Measurements from ENCODE around the gene APIP.
A peak's percentile ranks its signal among the peaks of the same experiment; 100 is the strongest.

The APIP gene

DNA sequence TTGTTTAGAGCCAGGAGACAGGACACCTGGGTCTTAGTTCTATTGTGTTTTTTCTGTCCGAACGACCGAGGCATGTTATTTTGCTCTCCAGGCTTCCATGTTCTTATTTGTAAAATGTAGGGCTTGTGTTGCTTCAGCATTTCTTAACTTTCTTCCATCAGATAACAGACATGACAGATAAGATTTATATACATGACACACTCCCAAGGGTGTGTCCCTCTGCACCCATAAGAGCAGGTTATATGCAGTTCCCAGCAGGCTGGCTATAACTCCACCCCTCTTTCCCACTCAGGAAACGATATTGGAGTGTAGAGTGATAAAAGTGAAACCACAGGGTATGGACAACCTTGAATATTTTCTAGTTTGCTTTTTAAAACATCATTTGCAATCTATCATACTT, 65.8 kb downstream of the APIP start:
- H3K9me3 Mint-ChIP-seq, result no peaks in the 10 kb centered on the region
- H3K4me3 Mint-ChIP-seq, result no peak overlapping the region
- ATAC-seq, result no peak
- H3K4me1 Mint-ChIP-seq, result no peaks in the 10 kb centered on the region
- H3K36me3 Mint-ChIP-seq, result no peaks in the 10 kb centered on the region
- H3K27ac Mint-ChIP-seq, result no peak overlapping the region
- H3K27me3 Mint-ChIP-seq, result peaks cover 18% of the 10 kb centered on the region

DNA sequence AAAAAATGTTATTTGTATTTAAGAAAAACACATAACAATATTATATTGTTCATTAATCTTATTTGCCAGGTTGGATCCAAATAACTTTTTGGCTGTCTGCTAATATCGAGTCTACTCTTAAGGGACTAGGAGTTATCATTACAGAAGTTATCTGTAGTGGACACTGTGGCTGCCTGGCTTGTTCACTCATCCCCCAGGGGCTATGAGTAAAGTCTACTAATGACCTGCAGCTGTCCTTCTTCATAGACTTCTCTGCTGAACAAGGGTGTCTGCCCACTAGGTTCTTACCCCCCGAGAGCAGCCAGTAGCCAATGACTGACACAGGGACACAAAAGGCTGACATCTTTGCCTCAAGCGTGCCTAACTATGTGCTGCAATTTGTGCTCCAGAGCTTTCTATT, 69.7 kb downstream of the APIP start:
- no peak overlapping the region for H3K27ac Mint-ChIP-seq
- H3K4me3 Mint-ChIP-seq, result no peak overlapping the region
- no peak for ATAC-seq
- no peaks in the 10 kb centered on the region for H3K36me3 Mint-ChIP-seq
- no peaks in the 10 kb centered on the region for H3K4me1 Mint-ChIP-seq
- no peaks in the 10 kb centered on the region for H3K9me3 Mint-ChIP-seq
- peaks cover 27% of the 10 kb centered on the region for H3K27me3 Mint-ChIP-seq

DNA sequence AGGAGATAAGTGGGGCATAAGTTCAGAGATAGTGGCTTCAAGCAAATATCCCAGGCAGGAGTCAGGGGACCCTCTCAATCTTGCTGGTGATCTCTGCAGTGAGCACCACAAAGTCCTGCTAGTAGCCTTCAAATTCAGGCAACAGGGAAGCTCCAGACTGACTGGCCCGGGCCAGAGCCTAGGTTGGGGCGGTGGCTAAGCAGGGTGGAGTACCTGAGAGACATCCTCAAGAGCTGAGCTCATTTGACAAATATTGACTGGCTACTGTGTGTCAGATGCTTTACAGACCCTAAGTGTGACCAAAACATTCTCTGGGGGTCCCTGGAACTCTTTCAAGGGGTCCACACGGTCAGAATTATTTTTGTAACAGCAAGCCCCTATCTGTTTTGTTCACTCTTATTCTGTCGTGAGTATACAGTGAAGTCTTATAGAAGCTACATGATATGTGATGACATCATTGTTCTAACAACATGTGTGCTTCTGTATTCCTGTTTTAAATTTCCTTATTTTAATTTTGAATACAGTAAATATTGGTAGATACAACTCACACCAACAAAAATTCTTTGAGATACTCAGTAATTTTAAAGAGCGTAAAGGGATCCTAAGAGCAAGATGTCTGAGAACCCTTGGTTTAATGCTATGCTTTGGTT, 71.6 kb downstream of the APIP start:
- ATAC-seq, result no peak
- no peak overlapping the region for H3K4me3 Mint-ChIP-seq
- no peaks in the 10 kb centered on the region for H3K9me3 Mint-ChIP-seq
- H3K4me1 Mint-ChIP-seq, result no peaks in the 10 kb centered on the region
- H3K27me3 Mint-ChIP-seq, result peaks cover 27% of the 10 kb centered on the region
- no peaks in the 10 kb centered on the region for H3K36me3 Mint-ChIP-seq
- H3K27ac Mint-ChIP-seq, result no peak overlapping the region

DNA sequence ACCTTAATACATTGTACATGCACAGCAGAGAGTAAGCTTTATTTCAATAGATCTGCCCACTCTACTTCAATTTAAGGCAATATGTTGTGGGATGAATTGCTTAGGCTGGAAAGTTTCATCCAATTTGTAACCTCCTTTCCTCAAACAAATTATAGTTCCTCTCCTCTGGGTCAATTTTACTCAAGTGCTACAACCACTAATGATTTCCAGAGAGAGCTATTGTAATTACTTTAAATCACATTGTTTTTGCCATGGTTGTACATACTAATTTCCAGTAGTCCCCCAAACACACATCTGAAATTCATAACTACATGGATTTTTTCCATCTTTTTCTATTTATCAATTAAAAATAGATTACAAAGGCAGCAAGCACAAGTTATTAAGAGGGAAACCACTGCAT, 72.9 kb downstream of the APIP start:
- H3K27ac Mint-ChIP-seq, result no peak overlapping the region
- H3K4me3 Mint-ChIP-seq, result no peak overlapping the region
- ATAC-seq, result no peak
- H3K36me3 Mint-ChIP-seq, result no peaks in the 10 kb centered on the region
- H3K9me3 Mint-ChIP-seq, result no peaks in the 10 kb centered on the region
- H3K27me3 Mint-ChIP-seq, result peaks cover 18% of the 10 kb centered on the region
- no peaks in the 10 kb centered on the region for H3K4me1 Mint-ChIP-seq

DNA sequence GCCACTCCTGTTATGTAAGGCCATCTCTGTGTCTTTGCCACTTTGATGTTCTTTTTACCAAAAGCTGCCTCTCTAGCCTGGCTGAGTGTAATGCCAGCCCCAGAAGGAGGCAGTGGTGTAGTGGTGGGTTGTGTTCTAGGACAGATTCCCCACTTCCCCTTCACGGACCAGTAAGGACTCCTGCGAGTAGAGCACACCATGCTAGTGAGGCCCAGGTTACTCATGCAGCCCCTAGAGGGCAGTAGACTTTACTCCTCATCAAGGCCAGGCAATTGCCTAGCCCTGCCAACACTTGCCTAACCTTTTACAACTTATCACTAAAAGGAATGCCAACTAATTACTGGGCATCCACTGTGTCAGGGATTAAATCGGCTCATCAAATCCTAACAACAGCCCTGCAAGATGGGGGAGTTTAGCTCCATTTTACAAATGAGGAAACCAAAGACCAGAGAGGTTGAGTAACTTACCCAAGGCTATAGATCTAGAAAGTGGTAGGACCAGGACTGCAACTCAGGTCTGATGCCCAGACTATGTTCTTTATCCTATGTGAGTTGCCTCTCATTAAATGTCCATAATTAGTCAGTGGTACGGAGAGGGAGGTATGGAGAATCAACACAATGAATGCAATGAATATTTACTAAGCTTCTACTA, 75.3 kb downstream of the APIP start:
- peak; percentile 72 for ATAC-seq
- H3K4me3 Mint-ChIP-seq, result no peak overlapping the region
- no peak overlapping the region for H3K27ac Mint-ChIP-seq
- H3K9me3 Mint-ChIP-seq, result no peaks in the 10 kb centered on the region
- H3K36me3 Mint-ChIP-seq, result no peaks in the 10 kb centered on the region
- H3K27me3 Mint-ChIP-seq, result peaks cover 9% of the 10 kb centered on the region
- H3K4me1 Mint-ChIP-seq, result no peaks in the 10 kb centered on the region

DNA sequence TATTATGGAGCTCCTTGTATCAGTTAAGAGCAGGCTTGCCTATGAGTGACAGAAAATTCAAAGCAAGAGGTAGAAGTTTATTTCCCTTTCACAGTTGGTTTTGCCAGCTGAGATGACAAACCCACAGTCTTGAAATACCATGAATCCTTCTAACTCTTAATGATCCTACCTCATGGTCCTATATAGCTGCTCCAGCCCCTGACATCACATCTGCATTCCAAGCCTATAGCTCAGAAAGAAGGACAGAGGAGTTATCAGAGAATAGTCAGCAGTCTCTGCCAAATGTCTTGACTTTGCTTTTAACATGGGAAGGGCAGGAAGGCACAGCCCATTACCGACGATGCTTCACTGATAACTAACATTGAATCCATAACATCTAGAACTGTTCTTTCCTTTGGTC, 76.2 kb downstream of the APIP start:
- no peak overlapping the region for H3K27ac Mint-ChIP-seq
- ATAC-seq, result no peak
- no peak overlapping the region for H3K4me3 Mint-ChIP-seq
- H3K9me3 Mint-ChIP-seq, result no peaks in the 10 kb centered on the region
- H3K27me3 Mint-ChIP-seq, result peaks cover 15% of the 10 kb centered on the region
- H3K36me3 Mint-ChIP-seq, result no peaks in the 10 kb centered on the region
- H3K4me1 Mint-ChIP-seq, result no peaks in the 10 kb centered on the region

DNA sequence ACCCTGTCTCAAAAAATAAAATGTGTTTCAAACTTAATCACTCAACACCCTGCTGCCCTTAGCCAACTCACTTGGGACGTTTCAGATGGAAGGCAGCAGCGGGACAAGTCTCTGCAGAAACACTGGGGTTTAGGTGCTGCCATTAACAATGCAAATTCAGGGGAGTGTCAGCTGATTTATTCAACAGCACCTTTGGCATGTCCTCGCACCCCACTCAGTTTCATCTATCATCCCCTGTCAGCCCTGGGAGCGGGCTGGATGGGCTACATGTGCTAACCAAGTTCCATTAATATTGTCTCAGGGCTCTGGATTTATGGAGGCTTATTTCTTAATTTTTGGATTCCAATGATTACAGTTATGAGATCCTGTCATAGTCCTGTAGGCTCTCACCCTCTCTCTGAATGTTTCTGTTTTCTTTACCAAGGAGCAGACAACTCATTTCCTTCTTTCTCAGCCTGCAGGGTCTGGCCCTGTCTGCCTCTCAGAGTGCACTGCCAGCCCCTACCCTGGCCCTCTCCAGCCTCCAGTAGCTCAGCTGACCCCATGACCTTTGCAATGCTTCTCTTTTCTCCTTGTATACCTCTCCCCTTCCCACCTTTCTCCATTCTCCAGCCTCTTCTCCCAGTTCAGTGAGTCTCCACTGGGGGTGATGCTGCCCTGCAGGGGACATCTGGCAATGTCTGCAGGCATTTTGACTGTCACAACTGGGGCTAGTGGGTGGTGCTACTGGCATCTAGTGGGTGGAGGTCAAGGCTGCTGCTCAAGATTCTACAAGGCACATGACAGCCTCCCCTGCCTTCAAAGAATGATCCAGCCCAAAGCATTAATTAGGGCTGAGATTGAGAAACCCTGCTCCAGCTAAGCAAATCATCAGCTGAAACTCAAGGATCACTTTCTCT, 79.0 kb downstream of the APIP start:
- peaks cover 3% of the 10 kb centered on the region for H3K9me3 Mint-ChIP-seq
- H3K27me3 Mint-ChIP-seq, result peaks cover 9% of the 10 kb centered on the region
- no peak overlapping the region for H3K4me3 Mint-ChIP-seq
- H3K27ac Mint-ChIP-seq, result no peak overlapping the region
- no peaks in the 10 kb centered on the region for H3K4me1 Mint-ChIP-seq
- no peaks in the 10 kb centered on the region for H3K36me3 Mint-ChIP-seq
- no peak for ATAC-seq

DNA sequence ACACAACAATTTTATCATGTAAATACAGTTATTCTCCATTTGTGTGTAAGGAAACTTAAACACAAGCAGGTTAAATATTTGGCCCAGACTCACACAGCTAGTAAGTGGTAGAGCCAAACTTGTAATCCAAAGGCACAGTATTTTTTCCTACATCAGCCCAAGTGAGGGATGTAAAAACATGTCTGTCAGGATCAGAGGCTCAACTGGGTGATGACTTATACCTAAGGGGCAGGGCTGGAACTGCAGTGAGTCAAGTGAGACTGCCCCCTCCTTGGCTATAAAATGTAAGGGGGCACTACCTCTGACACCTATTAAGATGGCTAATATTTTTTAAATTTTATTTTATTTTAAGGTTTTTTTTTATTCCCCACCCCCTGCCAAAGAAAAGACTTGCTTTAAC, 82.6 kb downstream of the APIP start:
- H3K4me1 Mint-ChIP-seq, result no peaks in the 10 kb centered on the region
- H3K4me3 Mint-ChIP-seq, result no peak overlapping the region
- no peak overlapping the region for H3K27ac Mint-ChIP-seq
- H3K9me3 Mint-ChIP-seq, result peaks cover 3% of the 10 kb centered on the region
- peaks cover 9% of the 10 kb centered on the region for H3K27me3 Mint-ChIP-seq
- ATAC-seq, result no peak
- no peaks in the 10 kb centered on the region for H3K36me3 Mint-ChIP-seq
